H1 (cell line): ENCODE measurements around the gene PRAMEF12. TPM values are rescaled to one million over a fixed set of nuclear protein-coding genes. Genes with fewer than 3 reads are reported as not detected.
A peak's percentile ranks its signal among the peaks of the same experiment; 100 is the strongest.

Experiments
- CTCF ChIA-PET: fragments of 300-600 bp; sonication (Branson Sonifier 250); formaldehyde crosslinking; loops from one replicate; lab custom pipeline; 2021; ENCODE audit not compliant: partially characterized antibody; lab: Charles Lee
- POLR2A ChIA-PET: fragments of 300-600 bp; sonication (Branson Sonifier 250); formaldehyde crosslinking; loops from one replicate; lab custom pipeline; 2021; ENCODE audit warnings: inconsistent platforms; ENCODE audit not compliant: partially characterized antibody; lab: Charles Lee
- DNase-seq, 2 experiments: peaks; one replicate each; pipeline versions ENCODE4 v3.0.0 to v3.0.0-alpha.2; 2010 to 2022; ENCODE audit warnings: low spot score in 2 of 2, low read depth in 1 of 2, mixed read lengths in 1 of 2
- FAIRE-seq: peaks from 2 replicates; lab custom pipeline; 2011; peaks lifted over from hg19 to GRCh38; lab: Jason Lieb, UNC
- H2AFZ ChIP-seq: 2 replicates; pipeline ENCODE4 v1.8.1; 2012; ENCODE audit warnings: low read length, inconsistent platforms
- H2AK5ac ChIP-seq: 2 replicates; pipeline ENCODE4 v1.6.1; 2013; ENCODE audit warnings: low read depth, low read length
- H2BK120ac ChIP-seq: replicated peaks from 2 replicates; pipeline ENCODE3; 2013; ENCODE audit warnings: low read depth, low read length, inconsistent platforms
- H2BK12ac ChIP-seq: 2 replicates; pipeline ENCODE4 v1.6.1; 2013; ENCODE audit warnings: low read depth, low read length
- H2BK15ac ChIP-seq: 2 replicates; pipeline ENCODE4 v1.6.1; 2013; ENCODE audit warnings: low read length
- H2BK20ac ChIP-seq: 2 replicates; pipeline ENCODE4 v1.6.1; 2013; ENCODE audit warnings: low read length
- H2BK5ac ChIP-seq: 2 replicates; pipeline ENCODE4 v1.6.1; 2013; ENCODE audit warnings: low read depth, low read length
- H3K14ac ChIP-seq: 2 replicates; pipeline ENCODE4 v1.6.1; 2013; ENCODE audit warnings: inconsistent platforms; ENCODE audit not compliant: insufficient read length
- H3K18ac ChIP-seq: 2 replicates; pipeline ENCODE4 v1.6.1; 2013; ENCODE audit warnings: low read length; ENCODE audit errors: extremely low read depth
- H3K23ac ChIP-seq: 2 replicates; pipeline ENCODE4 v1.6.1; 2013; ENCODE audit warnings: inconsistent platforms; ENCODE audit not compliant: insufficient read length
- H3K23me2 ChIP-seq: 2 replicates; pipeline ENCODE4 v1.6.1; 2013; ENCODE audit warnings: low read depth, low read length
- H3K27ac ChIP-seq: 2 replicates; pipeline ENCODE4 v1.6.1; 2011; ENCODE audit warnings: low read depth, low read length, inconsistent platforms
- H3K27me3 ChIP-seq, 4 experiments: replicated peaks in 1 of 4; 1 replicate in 1 of 4; 2 replicates in 3 of 4; pipeline versions ENCODE4 v1.6.1 to v1.8.1; 2011 to 2013; ENCODE audit warnings: low read length in 3 of 4, mild to moderate bottlenecking in 3 of 4, inconsistent platforms in 2 of 4, mixed read lengths in 2 of 4, moderate library complexity in 1 of 4; ENCODE audit not compliant: control insufficient read depth in 3 of 4, insufficient read depth in 3 of 4; ENCODE audit errors: extremely low read depth in 1 of 4
- H3K36me3 ChIP-seq, 4 experiments: 2 replicates each; pipeline versions ENCODE4 v1.6.1 to v1.8.1; 2011 to 2013; ENCODE audit warnings: mild to moderate bottlenecking in 4 of 4, low read length in 3 of 4, moderate library complexity in 2 of 4, control low read depth in 1 of 4, inconsistent platforms in 1 of 4; ENCODE audit not compliant: insufficient read depth in 4 of 4, control insufficient read depth in 2 of 4
- H3K4ac ChIP-seq: replicated peaks from 2 replicates; pipeline ENCODE3; 2013; ENCODE audit warnings: low read length, low read depth, mixed read lengths, inconsistent platforms; ENCODE audit not compliant: insufficient read length
- H3K4me1 ChIP-seq, 4 experiments: replicated peaks in 1 of 4; 1 replicate in 1 of 4; 2 replicates in 3 of 4; pipeline versions ENCODE4 v1.6.1 to v1.8.1; 2011 to 2013; ENCODE audit warnings: low read length in 3 of 4, inconsistent platforms in 2 of 4, mixed read lengths in 1 of 4; ENCODE audit not compliant: insufficient read depth in 4 of 4, control insufficient read depth in 3 of 4
- H3K4me2 ChIP-seq, 2 experiments: 2 replicates each; pipeline versions ENCODE4 v1.6.1 to v1.8.1; 2011 to 2013; ENCODE audit warnings: low read depth in 2 of 2, low read length in 2 of 2, control low read depth in 1 of 2, inconsistent platforms in 1 of 2, mild to moderate bottlenecking in 1 of 2; ENCODE audit not compliant: insufficient read depth in 1 of 2
- H3K4me3 ChIP-seq, 4 experiments: fragments of 200-600, 300-600 bp in 1 of 4; sonication (generic), shearing (Covaris generic), sonication (Bioruptor Twin) in 1 of 4; 2 replicates each; pipeline versions ENCODE4 v1.5.1 to v1.8.1; 2011 to 2016; ENCODE audit warnings: low read length in 4 of 4, low read depth in 3 of 4, control low read depth in 2 of 4, inconsistent platforms in 2 of 4, mild to moderate bottlenecking in 2 of 4, mixed read lengths in 1 of 4, moderate library complexity in 1 of 4; ENCODE audit not compliant: insufficient read depth in 2 of 4; ENCODE audit errors: extremely low read depth in 1 of 4
- H3K56ac ChIP-seq: replicated peaks from 2 replicates; pipeline ENCODE3; 2013; ENCODE audit warnings: low read depth, mild to moderate bottlenecking, mixed read lengths, low read length, inconsistent platforms; ENCODE audit not compliant: insufficient read length
- H3K79me1 ChIP-seq: 2 replicates; pipeline ENCODE4 v1.6.1; 2013; ENCODE audit warnings: low read depth, low read length, control low read depth
- H3K79me2 ChIP-seq, 2 experiments: 2 replicates each; pipeline versions ENCODE4 v1.6.1 to v1.8.1; 2012 to 2013; ENCODE audit warnings: low read length in 2 of 2, mild to moderate bottlenecking in 2 of 2, inconsistent platforms in 1 of 2; ENCODE audit not compliant: insufficient read depth in 2 of 2, control insufficient read depth in 1 of 2
- H3K9ac ChIP-seq, 4 experiments: replicated peaks in 1 of 4; 1 replicate in 1 of 4; 2 replicates in 3 of 4; pipeline versions ENCODE4 v1.6.1 to v1.8.1; 2011 to 2013; ENCODE audit warnings: low read depth in 3 of 4, low read length in 3 of 4, control low read depth in 2 of 4, mild to moderate bottlenecking in 2 of 4, moderate library complexity in 2 of 4, inconsistent platforms in 1 of 4; ENCODE audit errors: extremely low read depth in 1 of 4
- H3K9me3 ChIP-seq, 2 experiments: 2 replicates each; pipeline versions ENCODE4 v1.6.1 to v1.8.1; 2012 to 2013; ENCODE audit warnings: mild to moderate bottlenecking in 2 of 2, moderate library complexity in 2 of 2, control low read depth in 1 of 2, inconsistent platforms in 1 of 2, low read depth in 1 of 2, low read length in 1 of 2, mixed read lengths in 1 of 2; ENCODE audit not compliant: insufficient read depth in 2 of 2
- H4K20me1 ChIP-seq, 2 experiments: replicated peaks in 1 of 2; 2 replicates each; pipeline versions ENCODE3 to v1.8.1; 2011 to 2013; ENCODE audit warnings: inconsistent platforms in 2 of 2, low read length in 2 of 2, mild to moderate bottlenecking in 1 of 2; ENCODE audit not compliant: insufficient read depth in 2 of 2, control insufficient read depth in 1 of 2
- H4K5ac ChIP-seq: 2 replicates; pipeline ENCODE4 v1.6.1; 2013; ENCODE audit warnings: low read length, low read depth, mixed read lengths, inconsistent platforms; ENCODE audit not compliant: insufficient read length
- H4K8ac ChIP-seq: 2 replicates; pipeline ENCODE4 v1.8.0; 2013; ENCODE audit warnings: mild to moderate bottlenecking, moderate library complexity, low read length, inconsistent platforms; ENCODE audit not compliant: insufficient read depth; ENCODE audit errors: extremely low read depth
- H4K91ac ChIP-seq: replicated peaks from 2 replicates; pipeline ENCODE3; 2013; ENCODE audit warnings: low read length, mixed read lengths, inconsistent platforms; ENCODE audit not compliant: insufficient read length
- ATF3 ChIP-seq: IDR thresholded peaks from 2 replicates; pipeline ENCODE4 v1.6.1; 2011; ENCODE audit warnings: low read depth, mild to moderate bottlenecking, low read length; ENCODE audit not compliant: insufficient read depth
- BACH1 ChIP-seq: IDR thresholded peaks from 2 replicates; pipeline ENCODE4 v1.6.1; 2012; ENCODE audit warnings: low read length, improper control_type of control experiment
- CBX5 ChIP-seq: fragments of 300-800, 300-1000 bp; sonication (generic); IDR thresholded peaks from 2 replicates; pipeline ENCODE4 v1.7.1; 2016; ENCODE audit warnings: antibody characterized with exemption, low read length, low read depth
- E2F6 ChIP-seq: IDR thresholded peaks from 2 replicates; pipeline ENCODE4 v1.6.1; 2012; ENCODE audit warnings: inconsistent platforms
- HDAC2 ChIP-seq, 2 experiments: fragments of 300-600 bp in 1 of 2; sonication (generic) in 1 of 2; IDR thresholded peaks; 2 replicates each; pipeline ENCODE4 v1.6.1; 2011 to 2012; ENCODE audit warnings: low read depth in 2 of 2, low read length in 2 of 2, mild to moderate bottlenecking in 2 of 2, moderate library complexity in 2 of 2, borderline replicate concordance in 1 of 2, inconsistent platforms in 1 of 2
- JUND ChIP-seq: IDR thresholded peaks from 2 replicates; pipeline ENCODE4 v1.6.1; 2011; ENCODE audit warnings: mild to moderate bottlenecking, improper control_type of control experiment, low read length
- RFX5 ChIP-seq: IDR thresholded peaks from 2 replicates; pipeline ENCODE4 v1.6.1; 2011; ENCODE audit warnings: low read depth, low read length, improper control_type of control experiment, borderline replicate concordance
- SP2 ChIP-seq: IDR thresholded peaks from 2 replicates; pipeline ENCODE4 v1.6.1; 2012; ENCODE audit warnings: mild to moderate bottlenecking, low read length, inconsistent platforms
- SUZ12 ChIP-seq: fragments of 200-600 bp; sonication (generic); IDR thresholded peaks from 2 replicates; pipeline ENCODE4 v1.6.1; 2012; ENCODE audit warnings: mild to moderate bottlenecking, inconsistent platforms, low read length, moderate library complexity, mixed read lengths
- TAF1 ChIP-seq: IDR thresholded peaks from 2 replicates; pipeline ENCODE4 v1.6.1; 2011; ENCODE audit warnings: mild to moderate bottlenecking, low read depth, low read length
- TAF7 ChIP-seq: optimal IDR thresholded peaks from 2 replicates; pipeline ENCODE3; 2011; ENCODE audit warnings: low read depth, mild to moderate bottlenecking, inconsistent platforms, low read length, moderate library complexity, borderline replicate concordance
- TBP ChIP-seq: IDR thresholded peaks from 2 replicates; pipeline ENCODE4 v1.6.1; 2011; ENCODE audit warnings: low read depth, low read length, improper control_type of control experiment
- TCF12 ChIP-seq: IDR thresholded peaks from 2 replicates; pipeline ENCODE4 v1.6.1; 2011; ENCODE audit warnings: low read depth, mild to moderate bottlenecking, low read length
- ZNF274 ChIP-seq: IDR thresholded peaks from 2 replicates; pipeline ENCODE4 v1.7.0; 2012; ENCODE audit warnings: low read length, borderline replicate concordance; ENCODE audit errors: extremely low read depth
- WGBS, 2 experiments: shearing (Covaris generic) in 1 of 2; methylation state at CpG; one replicate each; pipeline versions ENCODE4 v1.1.6 to v1.1.7; 2013 to 2015; ENCODE audit warnings: low lambda C conversion rate in 2 of 2, mixed read lengths in 2 of 2, inconsistent platforms in 1 of 2, low coverage in 1 of 2, missing lambda C conversion rate in 1 of 2; ENCODE audit not compliant: insufficient replicate concordance in 2 of 2, insufficient coverage in 1 of 2, insufficient read length in 1 of 2; ENCODE audit errors: extremely low coverage in 1 of 2, missing lambda C conversion rate in 1 of 2; 5-methylcytosine and 5-hydroxymethylcytosine counted together
- polyA plus RNA-seq, 7 experiments: library from polyadenylated mRNA; depleted of rRNA in 3 of 7; stranded (reverse) in 5 of 7; unstranded in 2 of 7; fragments of >200 nt in 5 of 7; fragments of 200-250 nt in 2 of 7; gene quantifications; 1 replicate in 5 of 7; 2 replicates in 1 of 7; 4 replicates in 1 of 7; pipeline versions ENCODE4 v1.2.1 to v1.2.3, GENCODE V29; 2011 to 2013; ENCODE audit warnings: missing spikeins in 2 of 7, mixed read lengths in 2 of 7
- total RNA-seq: library from RNA; stranded (reverse); fragmentation: NEBNext Ultra II Directional; extraction: Animal tissue kit (Norgen Biotek cat#: 25700); gene quantifications from 2 replicates; pipeline ENCODE4 v1.2.1, GENCODE V29; 2021

Gene PRAMEF12
- total and polyA plus RNA-seq, 2 of the 8 experiments (the other 6 are each of a cell fraction or from before 2014, with no cell fraction given), result not detected

DNA sequence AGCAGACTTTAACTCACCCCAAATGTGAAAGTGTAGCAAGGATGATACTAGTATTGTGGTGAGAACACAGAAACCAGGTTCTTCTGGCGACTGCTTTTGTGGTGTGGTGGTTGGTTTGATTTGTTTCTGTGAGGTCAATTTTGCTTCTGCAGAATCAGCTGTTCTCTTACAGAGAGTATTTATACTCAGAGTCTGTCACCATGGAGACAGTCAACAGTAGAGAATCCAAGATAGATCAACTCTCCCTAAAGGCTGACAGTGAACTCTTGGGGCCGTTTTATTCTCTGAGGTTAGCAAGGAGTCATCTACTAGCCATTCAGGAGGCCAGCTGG is 27.6 kb upstream of the PRAMEF12 start, which contains the start of gene CFAP107:
CFAP107 (plus strand) TSS at position 209 of the 332 bp plus-strand sequence. CDS start 231 bp downstream, outside the sequence.
- 76% methylated on average over 2 of the region's 2 CpGs; no CpG with 5 or more reads in 1 of the 2 experiments for WGBS, 2 experiments
- Histone ChIP-seq H3K56ac (no peak within 1 kb of the TSS), H4K91ac (no peak within 1 kb of the TSS), H3K27me3 (no peaks in the 10 kb centered on the region; a peak in 1 of 7 replicates), H3K4ac (no peak within 1 kb of the TSS), H2BK20ac (no peak within 1 kb of the TSS; the same call in 1 of the 2 replicates), H3K9ac (peak within 1 kb of the TSS in 1 of 4 experiments; percentile 8; a peak in 3 of 7 replicates), H3K4me2 (no peak within 1 kb of the TSS), H4K20me1 (no peaks in the 10 kb centered on the region), H3K18ac (no peak within 1 kb of the TSS), H3K79me1 (no peaks in the 10 kb centered on the region), H3K36me3 (no peaks in the 10 kb centered on the region), H2BK12ac (no peak within 1 kb of the TSS), H3K4me3 (no peak within 1 kb of the TSS), H3K27ac (no peak within 1 kb of the TSS), H3K79me2 (no peaks in the 10 kb centered on the region), H2BK15ac (no peak within 1 kb of the TSS), H4K5ac (no peak within 1 kb of the TSS), H3K23me2 (no peaks in the 10 kb centered on the region), H3K4me1 (no peaks in the 10 kb centered on the region; a peak in 1 of 7 replicates), H4K8ac (no peak within 1 kb of the TSS), H2AK5ac (no peak within 1 kb of the TSS), H2BK120ac (no peak within 1 kb of the TSS), H2BK5ac (no peak within 1 kb of the TSS), H3K23ac (no peak within 1 kb of the TSS), H3K14ac (no peak within 1 kb of the TSS), H3K9me3 (no peaks in the 10 kb centered on the region), H2AFZ (no peak within 1 kb of the TSS)
- ChIA-PET CTCF (interaction anchor here (1.6 kb wide), 1 partner anchor 23 kb away, joined by 3 read pairs; no protein-coding TSS in a partner anchor), POLR2A (interaction anchor here (0.8 kb wide), 1 partner anchor 23 kb away, joined by 3 read pairs; no protein-coding TSS in a partner anchor)
- TF ChIP-seq E2F6 (no peak), ATF3 (no peak), TCF12 (no peak), RFX5 (no peak), TAF1 (no peak), SUZ12 (no peak), BACH1 (no peak), CBX5 (no peak), JUND (no peak), ZNF274 (no peak), TBP (no peak), SP2 (no peak), TAF7 (no peak), HDAC2 (IDR thresholded peaks at IDR 0.05; ENCODE audit: borderline replicate concordance in 1 of 2, low read depth in 2 of 2, low read length in 2 of 2) (no peak)
- DNase-seq (no peak), FAIRE-seq (no peak)
